HG03045 (cell line): ENCODE data around the gene RPLP2.
A peak's percentile ranks its signal among the peaks of the same experiment; 100 is the strongest.

ENCODE experiments used
- ATAC-seq: cut with Tn5 transposase; IDR thresholded peaks from one replicate; pipeline ENCODE4 v1.9.1; 2021; ENCODE audit warnings: mild to moderate bottlenecking, moderate library complexity; ENCODE audit not compliant: unreplicated experiment

RPLP2 gene

DNA sequence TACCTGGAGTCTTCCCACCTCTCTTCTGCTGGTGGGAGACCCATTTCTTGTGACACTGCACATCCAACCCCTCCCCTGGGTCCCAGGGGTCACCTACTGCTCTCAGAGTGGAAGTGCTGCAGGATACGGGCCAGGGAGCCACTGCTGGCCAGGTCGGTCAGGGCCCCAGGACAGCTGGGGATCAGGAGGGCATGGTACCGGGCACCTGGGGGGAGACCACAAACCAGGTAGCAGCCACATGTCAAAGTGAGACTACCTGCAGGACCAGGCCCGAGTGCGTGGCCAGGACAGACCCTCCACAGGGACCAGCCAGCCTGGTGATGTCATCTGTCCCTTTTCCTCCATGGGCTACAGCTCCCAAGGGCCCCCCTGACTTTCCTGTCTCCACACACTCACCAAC is 36.3 kb upstream of the RPLP2 start:
- ATAC-seq: no peak

DNA sequence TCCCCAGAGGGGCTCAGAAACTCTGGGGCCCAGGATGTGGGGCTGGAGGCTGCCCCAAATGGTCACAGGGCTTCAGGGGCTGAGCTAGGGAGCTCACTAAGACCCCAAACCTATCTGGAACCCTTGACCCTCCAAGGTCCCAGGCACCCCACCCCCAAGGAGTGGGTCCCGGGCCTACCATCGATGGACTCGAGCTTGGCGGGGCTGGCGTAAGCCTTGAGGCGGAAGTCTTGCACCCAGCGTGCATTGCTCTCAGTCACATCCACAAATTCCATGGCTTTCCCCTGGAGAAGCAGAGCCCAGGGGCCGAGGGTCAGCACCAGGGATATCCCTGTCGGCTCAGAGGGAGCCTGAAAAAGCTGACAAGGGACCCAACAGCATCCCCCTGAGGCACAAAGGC is 35.9 kb upstream of the RPLP2 start:
- no peak for ATAC-seq

DNA sequence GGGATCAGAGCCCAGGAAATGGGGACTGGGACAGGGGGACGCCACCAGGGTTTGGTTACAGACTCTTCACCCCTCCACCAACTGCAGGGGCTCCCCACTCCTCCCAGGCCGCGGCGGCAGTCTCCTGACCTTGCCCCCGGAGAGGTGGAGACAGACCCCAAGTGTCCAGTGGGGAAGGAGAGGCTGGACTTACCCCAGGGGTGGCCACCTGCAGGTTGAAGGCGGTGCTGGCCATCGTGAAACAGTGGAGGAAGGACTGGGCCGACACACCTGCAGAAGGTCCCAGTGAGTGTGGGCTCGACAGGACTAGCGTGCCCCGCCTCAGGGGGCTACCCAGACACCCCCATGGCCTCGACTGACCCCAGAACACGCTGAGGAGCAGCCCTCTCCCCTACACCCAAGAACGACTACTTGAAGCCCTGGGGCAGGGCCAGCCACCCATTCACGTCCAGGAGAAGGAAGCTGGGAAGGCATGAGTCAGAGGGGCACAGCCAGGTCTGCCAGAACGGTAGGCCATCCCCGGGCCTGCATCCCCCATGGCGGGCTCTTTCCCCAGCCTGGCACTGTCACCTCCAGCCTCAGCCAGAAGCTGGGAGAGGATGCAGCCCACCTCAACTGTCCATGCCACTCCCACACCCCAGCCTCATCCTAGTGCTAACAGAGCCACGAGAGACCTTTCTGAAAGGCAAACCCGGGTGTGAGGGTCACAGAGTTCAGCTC is 34.7 kb upstream of the RPLP2 start:
- no peak for ATAC-seq

DNA sequence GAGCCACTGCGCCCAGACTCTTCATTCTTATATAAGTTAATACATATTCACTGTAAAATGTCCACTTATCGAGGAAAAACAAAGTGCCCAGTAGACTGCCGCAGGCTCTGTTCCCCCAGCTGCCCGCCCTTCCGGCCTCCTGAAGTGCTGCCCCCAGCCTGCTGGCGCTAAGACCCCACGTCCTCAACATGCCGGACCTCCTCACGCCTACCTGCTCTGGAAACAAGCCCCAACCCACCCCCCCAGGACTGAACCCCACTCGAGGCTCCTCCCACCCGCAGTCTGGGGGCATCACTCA is 33.6 kb upstream of the RPLP2 start:
- no peak for ATAC-seq

- ATAC-seq: peak; percentile 37
Measured at GRCh38 chr11:776561-777287, 33.0 kb upstream of the RPLP2 start.

DNA sequence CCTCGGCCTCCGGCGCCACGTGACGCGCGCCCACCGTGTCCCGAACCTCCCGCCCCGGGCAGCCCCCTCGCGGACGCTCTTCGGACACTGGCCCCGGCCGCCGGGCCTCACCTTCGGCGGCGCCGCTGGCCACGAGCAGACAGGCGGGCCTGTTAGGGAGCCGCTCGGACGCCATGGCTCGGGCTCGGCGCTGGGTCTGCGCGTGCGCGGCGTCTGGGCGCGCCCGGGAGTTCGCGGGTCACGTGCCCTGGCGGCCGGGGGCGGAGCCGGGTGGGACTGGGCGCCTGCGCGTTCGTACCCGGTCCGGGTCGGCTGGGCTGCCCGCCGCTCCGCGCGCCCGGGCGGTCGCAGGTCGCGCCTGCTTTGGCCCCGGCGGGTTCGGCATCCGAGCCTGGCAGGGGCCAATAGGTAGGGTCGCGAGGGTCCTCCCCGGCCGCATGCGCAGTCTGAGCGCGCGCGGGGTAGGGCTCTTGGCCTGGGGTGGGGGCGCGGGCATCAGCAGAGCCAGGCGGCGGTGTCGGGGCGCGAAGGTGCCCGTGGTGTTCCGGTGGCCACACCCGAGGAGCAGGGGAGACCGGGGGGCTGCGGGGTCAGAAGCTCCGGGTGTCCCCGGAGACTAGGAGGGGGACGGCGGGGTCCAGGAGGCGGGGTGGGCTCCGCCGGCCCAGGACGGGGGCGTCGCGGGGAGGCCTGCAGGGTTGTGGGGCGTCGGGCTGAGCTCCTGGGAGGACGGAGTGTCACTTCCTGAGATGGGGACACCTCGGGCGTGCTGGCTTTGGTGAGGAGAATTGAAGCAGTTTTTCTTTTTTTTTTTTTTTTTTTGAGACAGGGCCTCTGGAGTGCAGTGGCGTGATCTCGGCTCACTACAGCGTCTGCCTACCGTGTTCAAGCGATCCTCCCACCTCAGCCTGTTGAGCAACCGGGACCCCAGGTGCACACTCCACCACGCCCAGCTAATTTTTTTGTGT is 32.2 kb upstream of the RPLP2 start, which contains the start of gene GATD1:
Gene GATD1 (minus strand): TSS at position 200 of the 968 bp plus-strand sequence. CDS start 25 bp downstream, at position 175.
- ATAC-seq: peak; percentile 76

GRCh38 chr11:778976-779954 is 30.5 kb upstream of the RPLP2 start:
- no peak for ATAC-seq

DNA sequence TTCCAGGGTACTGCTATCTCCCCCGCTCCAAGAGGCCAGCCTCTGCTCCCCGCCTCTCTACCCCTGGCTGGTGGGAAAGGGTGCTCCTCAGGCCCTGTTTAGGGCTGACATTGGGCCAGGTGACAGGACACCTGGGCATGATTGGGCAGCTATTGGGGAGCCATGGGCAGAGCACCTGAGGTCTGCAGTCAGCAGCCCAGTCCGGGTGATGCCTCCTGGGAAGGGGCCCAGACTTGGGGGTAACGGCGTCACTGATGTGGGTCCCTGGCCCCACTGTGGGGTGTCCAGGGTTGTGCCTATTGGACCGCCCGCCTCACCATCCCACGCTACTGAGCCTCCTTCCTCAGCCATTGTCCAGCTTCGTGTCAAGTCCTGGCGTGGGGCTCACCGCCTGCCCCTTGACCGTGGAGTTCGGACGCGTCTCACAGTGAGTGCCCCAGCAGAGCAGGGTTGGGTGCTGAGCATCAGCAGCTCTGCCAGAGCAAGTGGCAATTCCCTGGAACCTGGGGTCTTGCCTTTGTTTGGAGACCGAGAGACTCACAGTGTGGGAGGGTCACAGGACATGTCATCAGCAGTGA is 29.7 kb upstream of the RPLP2 start:
- no peak for ATAC-seq

DNA sequence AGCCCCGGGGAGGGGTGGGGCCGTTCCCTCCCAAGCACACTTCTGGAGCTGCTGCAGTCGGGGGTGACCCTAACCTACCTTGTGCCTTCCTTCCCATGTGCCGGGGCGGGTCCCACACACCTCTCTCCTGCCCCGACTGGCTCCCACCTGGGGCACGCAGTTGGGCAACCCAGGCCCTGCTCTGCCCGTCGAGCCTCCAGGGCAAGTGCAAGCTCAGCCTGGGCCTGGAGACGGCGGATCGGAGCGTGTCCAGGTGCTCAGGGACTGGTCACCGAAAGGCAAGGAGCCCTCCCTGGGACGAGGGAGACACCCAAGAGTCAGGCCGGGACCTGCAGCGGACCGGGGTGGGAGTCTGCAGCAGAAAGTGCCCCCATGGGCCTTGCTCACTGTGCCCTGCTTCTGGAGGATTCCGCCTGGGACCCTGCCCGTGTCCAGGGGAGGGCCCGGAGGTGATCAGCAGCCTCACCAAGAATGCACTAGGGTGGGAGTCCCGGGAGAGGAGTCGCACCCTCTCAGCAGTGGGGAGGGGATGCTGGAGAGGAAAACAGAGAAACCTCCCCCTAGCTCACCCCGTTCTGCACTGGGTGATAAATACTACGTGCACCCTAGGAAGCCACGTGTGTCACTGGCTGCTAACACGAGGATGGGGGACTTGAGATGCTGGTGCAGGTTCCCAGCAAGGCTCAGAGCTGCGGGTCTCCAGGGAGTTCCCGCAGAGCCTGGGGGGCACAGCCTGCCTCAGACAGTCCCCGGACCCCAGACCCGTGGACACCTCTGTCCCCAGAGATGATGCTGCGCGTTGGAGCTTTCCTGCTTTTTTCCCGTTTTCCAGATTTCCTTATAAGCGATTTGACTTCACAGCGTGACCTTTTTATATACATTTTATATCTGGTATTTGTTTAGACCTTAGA is 27.2 kb upstream of the RPLP2 start:
- no peak for ATAC-seq

DNA sequence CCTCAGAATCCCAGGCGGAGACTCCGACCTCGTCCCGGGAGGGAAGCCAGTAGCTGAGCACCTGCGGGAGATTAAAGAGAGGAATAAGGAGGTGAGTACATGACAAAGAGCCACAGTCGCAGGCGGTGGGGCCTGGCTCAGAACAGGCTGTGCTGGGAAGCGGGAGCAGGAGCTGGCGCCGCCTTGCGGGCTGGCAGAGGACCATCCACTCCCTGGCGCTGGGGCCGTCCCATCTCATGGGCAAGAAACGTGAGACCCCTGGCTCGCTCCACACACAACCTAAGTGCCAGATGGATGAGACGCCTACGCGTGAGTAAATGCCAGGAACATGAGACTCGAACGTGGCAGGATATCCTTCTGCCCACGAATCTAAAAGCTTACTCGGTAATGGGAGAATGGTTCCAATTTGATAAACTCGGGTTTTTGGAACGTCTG is 26.2 kb upstream of the RPLP2 start:
- no peak for ATAC-seq

DNA sequence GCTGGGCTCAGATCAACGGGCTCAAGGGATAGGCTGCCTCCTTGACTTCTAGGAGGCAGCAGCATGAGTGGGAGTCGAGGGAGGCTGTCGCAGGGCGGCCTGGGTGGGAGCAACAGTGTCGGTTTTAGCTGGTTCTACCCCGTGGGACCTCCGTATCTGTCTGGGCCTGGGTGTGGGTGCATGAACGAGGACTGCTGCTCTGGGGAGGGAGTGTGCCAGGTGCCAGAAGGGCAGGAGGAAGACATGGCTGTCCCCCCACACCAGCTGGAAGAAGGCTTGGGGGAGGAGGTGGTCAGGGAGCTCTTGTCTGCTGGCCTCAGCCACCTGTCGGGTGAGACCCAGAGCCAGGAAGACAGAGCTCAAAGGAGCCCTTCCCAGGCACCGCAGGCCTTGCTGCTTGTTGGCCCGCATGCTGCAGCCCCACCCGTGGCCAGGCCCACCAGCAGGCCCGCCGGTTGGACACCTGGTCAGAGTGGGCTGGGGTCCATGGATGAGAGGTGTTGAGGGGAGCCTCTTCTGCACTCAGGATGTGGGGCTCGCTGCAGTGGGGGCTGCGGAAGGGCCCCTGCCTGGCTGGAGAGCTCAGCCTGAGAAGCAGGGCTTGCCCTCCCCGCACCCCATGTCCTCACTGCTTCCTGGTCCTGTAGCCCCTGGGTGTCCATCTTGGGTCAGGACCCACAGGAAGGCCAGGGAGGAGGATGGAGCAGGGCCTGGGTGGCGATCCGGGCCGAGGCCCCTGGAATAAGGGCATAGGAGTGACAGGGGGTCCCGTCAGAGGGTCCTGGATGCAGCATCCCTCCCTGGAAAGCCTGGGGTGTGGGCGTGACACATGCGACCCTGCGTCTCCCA is 23.3 kb upstream of the RPLP2 start:
- ATAC-seq: no peak

DNA sequence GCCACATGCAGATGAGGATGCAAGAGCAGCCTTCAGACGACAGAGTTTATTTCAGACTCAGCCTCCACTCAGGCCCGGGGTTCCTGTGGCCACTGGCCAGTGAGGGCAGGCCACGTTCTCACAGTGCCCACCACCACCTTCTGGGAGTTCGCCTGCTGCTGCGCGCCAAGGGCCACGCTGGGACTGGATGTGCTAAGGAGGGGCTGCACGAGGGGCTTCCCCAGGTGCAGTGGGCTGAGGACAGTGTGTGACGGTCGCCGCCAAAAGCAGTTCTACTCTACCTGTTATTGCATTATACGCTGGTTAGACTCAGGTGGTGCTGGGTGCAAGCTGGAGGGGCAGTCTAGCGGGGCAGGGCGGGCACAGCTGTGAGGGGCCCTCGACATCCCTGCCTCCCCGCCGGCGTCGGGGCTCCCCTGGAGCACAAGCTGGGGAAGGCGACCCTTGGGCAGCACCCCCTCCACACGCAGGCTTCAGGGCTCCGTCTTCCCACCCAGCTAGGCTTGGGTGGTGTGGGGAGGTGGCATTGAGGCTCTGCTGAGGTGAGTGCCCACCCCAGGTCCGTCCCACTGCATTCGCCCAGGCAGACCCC is 22.6 kb upstream of the RPLP2 start:
- no peak for ATAC-seq

- no peak for ATAC-seq
Measured at GRCh38 chr11:788009-788640, 21.6 kb upstream of the RPLP2 start.

DNA sequence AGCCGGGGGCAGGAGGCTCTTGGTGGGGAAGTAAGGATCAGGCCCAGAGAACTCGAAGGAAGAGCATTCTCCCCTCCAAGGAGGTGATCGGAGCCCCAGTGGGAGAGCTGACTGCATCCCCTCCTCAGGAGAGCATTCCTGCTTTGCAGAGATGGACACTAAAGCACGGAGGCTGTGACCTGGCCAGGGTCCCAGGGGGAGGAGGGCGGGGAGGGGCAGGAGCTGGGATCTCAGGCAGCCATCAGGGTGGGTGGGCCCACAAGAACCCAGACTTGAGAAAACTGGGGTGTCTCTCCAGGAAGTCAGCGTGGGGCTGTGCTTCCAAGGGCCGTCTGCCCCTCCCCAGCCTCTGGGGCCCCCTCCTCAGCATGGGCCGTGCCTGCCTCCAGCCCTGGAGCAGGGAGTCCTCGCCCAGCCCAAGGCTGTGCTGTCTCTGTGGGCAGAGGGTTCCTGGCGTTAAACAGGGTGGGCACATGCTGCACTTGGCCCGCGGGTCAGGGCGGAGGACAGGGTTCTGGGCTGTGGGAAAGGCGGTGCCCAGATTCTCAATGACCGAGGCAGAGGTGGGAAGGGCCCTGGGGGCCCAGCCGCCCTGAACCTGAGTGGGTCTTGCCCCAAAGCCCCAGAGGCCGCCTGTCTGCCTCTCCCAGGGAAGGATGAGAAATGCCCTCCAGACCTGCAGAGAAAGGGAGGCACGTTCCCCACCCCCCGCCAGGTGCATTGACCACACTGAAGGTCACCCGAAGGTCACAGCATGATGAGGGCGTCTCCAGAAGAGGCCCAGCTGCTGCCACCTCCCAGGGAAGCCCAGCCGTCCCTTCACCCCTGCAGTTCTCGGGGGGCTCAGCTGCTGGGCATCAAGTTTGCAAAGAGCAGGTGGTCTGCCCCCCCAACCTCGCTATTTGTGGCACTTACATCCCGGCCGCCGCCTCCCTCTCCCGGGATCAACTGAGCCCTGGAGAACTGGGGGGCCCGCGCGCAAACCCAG is 20.5 kb upstream of the RPLP2 start:
- ATAC-seq: no peak

- ATAC-seq: no peak
Measured at GRCh38 chr11:789943-790342, 19.8 kb upstream of the RPLP2 start, which contains the start of gene CEND1. CEND1 (minus strand) TSS chr11:790090; CDS start chr11:788576, 1,514 bp downstream.
